Stimulated activated CD4-positive, alpha-beta T cell treated with anti-CD3 and anti-CD28 coated beads, Interleukin-15, amount 100 ng/mL, for 24 hours (primary cell): ENCODE measurements around the gene KRT71.

Source experiments
- DNase-seq: peaks from one replicate; pipeline ENCODE4 v3.0.0-alpha.2; 2020

Gene KRT71

DNA sequence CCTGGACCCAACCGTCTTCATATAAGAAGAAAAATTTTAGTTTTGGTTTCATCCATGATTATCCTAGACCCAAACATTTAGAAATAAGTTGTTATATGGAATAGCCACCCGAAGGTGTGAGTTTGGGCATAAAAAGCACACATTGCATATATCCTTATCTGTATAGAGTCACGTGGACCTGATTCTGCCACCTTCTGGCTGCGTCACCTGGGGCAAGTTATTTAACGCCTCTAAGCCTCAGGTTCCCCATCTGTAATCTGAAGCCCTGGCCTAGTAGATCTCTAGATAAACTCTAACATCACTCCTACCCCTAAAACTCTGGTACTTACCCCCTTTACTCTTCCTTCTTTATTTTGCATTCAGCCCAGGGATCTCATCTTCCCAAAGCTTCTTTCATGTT is 18.5 kb downstream of the KRT71 start:
- peak; percentile 14 for DNase-seq

DNA sequence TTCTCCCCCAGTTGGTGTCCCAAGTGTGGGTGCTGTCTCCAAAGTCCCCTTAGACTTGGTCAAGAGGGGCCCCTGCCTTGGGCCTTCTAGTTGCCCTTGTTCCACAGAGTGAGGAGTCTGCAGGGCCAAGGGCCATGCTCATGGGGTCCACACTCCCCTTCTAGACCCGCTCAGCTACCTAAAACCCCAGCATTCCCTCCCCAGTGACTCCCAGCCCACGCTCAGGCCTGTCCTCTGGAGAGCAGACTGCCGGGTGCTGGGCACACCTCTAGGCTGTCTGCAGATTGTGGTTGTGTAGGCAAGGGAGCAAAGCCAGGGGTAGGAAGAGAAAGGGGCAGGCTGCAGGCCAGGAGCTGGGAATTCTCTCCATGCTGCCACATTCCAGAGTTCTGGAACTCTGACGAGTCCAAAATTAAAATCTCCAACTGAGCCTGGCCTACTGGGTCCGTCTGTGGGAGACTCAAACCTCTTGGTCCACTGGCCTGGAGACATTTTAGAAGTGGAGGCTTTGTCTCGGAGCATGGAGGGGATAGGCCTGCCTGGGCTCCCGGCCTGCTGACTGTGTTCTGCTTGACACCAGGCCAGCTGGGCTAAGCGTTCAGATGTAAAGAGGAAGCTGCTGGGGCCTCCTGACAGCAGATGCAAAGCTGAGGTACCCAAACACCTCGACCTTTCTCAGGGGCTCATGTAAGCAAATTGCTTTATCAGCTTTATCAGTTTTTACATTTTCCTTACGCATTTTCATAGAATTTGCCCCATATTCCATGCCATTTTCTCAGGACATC is 19.1 kb downstream of the KRT71 start:
- no peak for DNase-seq

GRCh38 chr12:52532636-52533035 is 20.3 kb downstream of the KRT71 start:
- no peak for DNase-seq

DNA sequence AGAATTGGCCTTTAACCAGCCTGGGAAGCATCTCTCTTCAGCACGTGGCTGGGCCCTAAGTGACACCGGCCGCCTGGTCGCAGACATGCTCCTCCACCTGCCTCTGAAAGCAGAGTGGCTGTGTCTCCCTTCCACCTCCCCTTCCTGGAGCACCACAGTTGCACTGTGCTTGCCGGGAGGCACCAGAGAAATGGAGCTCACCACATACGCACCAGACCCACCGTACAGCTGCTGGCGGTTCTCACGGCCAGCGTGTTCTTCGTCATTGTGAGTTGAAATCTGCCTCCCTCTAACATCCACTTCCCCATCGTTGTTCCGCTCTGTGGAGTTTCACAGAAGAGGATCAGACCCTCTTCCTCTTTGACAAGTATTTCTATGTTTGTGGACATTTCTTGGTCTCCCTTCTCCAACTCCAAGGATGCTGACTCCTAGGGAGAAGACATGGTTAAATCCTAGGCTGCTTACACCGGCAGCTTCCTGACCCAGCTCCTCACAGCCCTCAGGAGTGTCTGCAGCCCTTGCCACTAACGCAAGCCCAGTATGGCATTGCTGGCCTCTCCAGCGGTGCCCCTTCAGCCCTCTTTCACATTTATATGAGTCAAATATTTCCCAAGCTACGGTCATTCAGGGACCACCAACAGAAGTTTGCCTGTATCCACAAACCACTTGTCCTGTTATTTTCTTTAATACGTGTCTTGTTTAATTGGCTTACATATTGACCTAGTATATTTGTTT is 21.2 kb downstream of the KRT71 start:
- DNase-seq: no peak

- DNase-seq: no peak
These were observed 22.0 kb downstream of the KRT71 start for GRCh38 chr12:52530905-52531304.

DNA sequence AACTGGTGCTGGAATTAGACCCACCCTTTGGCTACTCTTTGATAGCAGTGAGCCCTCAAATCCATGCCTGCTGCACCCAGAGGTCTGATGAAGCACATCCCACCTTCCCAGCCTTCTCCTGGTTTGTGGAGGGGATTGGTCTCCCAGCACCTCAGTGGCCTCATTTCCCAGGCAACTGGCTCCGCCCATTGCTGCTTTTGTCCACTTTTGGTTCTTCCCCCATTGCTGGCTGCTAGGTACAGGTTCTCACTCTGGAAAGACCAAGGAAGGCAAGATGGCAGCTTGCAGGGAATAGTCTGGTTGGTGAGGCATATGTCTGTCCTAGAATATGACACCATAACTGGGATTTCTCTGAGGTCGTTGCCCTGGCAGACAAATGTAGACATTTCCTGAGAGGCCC is 22.6 kb downstream of the KRT71 start:
- no peak for DNase-seq

DNA sequence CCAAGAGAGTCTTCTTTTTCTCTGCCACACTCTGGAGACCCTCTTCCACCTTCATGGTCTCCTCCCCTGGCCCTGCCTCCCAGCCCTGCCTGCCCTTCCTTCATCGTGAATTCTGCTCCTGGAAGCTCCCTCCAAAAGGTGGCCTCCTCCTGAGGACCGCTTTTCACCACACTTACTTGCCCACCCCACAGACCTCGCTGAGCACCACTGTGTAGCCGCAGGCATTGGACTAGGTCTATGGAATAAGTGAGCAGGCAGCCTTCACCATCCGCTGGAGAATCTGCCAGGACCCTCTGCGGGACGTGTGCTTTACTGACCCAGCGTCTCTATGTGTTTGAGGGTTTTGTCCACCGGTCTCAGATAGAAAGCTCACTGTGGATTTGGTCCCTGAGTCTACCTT is 23.1 kb downstream of the KRT71 start:
- DNase-seq: no peak

GRCh38 chr12:52529417-52529816 is 23.5 kb downstream of the KRT71 start:
- DNase-seq: no peak

- DNase-seq: no peak
These were observed 24.3 kb downstream of the KRT71 start for GRCh38 chr12:52528641-52529143.

GRCh38 chr12:52527121-52527800 is 25.7 kb downstream of the KRT71 start:
- no peak for DNase-seq

- no peak for DNase-seq
These were observed 26.4 kb downstream of the KRT71 start for GRCh38 chr12:52526511-52526951.

GRCh38 chr12:52525661-52526499 is 27.1 kb downstream of the KRT71 start:
- no peak for DNase-seq

DNA sequence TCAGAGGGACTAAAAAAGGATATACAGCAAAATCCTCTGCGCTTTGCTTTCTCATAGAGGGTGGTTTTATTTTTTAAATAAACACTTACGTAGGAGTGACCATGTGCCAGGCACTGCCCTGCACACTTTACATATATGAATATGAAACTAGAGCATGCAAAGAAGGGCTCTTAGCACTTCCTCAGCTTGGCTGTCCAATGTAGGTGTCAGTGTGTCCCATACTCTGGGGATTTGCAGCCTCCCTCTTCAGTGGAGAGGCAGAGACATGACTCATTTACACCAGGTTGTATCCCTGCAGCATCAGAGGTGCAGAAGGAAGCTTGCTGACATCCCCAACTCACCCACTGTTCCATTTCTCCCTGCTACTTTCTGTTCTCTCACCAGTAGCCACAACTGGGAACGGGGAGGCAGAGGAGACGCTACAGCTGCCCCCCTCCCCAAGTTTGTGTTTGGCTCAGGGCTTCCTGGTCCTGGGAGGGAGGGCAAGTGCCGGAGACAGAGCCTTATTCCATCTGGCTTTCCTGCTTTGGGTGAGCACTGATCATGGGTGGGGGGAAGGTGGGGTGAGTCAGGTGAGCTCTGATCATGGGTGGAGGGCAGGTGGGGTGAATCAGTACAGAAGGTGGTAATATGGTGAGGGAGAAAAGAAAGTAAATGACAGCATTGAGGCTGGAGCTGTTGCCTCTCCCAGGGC is 27.9 kb downstream of the KRT71 start:
- no peak for DNase-seq

- DNase-seq: no peak
These were observed 28.6 kb downstream of the KRT71 start for GRCh38 chr12:52524241-52524897.

- no peak for DNase-seq
These were observed 29.1 kb downstream of the KRT71 start for GRCh38 chr12:52523824-52524223.

- DNase-seq: no peak
These were observed 30.5 kb downstream of the KRT71 start for GRCh38 chr12:52522346-52523011.

- DNase-seq: no peak
These were observed 31.2 kb downstream of the KRT71 start for GRCh38 chr12:52521568-52522266.

DNA sequence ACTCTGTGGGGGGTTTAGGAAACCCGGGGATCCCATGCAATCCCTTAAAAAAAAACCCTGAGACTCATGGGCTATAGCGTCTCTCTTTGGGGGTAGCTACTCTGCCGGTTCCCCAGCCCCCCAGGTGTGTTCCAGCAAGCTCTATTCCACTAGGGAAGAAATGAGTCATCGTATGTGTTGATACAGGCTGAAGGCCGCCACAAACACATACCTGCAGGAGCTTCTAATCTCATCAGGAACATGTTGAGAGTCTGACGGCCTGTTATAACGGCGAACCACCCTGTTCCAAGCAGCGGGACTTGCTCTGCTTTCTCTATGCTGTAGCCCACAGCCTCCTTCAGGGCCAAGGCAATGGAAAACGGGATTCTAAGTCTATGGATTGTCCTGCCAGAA is 31.8 kb downstream of the KRT71 start:
- no peak for DNase-seq

DNA sequence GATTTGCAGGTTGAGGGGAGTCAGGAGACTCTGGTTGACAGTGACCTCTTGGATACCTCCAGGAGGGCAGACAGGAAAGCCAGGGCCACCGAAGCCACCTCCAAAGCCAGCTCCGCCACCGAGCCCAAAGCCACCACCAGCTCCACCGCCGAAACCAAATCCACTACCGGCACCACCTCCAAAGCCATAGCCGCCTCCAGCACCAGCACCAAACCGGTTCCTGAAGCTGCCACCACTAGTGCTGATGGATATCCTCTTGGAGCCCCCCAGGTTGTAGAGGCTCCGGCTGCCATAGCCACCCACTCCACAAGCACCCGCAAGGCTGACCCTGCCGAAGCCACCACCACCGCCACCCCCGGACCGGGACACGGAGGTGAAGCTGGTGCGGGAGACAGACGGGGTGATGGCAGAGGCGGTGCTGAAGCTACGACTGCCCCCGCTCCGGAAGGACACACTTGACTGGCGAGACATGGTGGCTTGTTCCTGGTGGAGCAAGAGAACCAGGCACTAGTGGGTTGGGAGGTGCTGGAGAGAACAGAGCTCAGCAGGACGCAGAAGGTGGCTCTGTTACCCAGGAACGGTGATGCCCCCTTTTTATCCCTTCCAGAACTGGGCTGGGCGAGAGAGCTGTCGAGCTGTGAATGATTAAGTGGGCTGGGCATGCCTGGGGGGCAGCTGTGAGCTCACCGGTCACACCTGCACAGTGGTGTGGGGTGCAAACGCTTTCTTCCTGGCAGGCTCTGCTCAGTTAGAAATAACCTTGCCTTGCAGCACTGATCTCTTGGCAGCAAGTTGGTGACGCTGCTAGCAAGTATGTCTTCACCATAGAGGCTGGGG is 32.9 kb downstream of the KRT71 start, which contains the start of gene KRT5:
KRT5 (minus strand) TSS at position 569 of the 837 bp plus-strand sequence; CDS start at position 471, 98 bp downstream.
- DNase-seq: no peak
